ENCODE measurements around the gene AGAP1.

DNA sequence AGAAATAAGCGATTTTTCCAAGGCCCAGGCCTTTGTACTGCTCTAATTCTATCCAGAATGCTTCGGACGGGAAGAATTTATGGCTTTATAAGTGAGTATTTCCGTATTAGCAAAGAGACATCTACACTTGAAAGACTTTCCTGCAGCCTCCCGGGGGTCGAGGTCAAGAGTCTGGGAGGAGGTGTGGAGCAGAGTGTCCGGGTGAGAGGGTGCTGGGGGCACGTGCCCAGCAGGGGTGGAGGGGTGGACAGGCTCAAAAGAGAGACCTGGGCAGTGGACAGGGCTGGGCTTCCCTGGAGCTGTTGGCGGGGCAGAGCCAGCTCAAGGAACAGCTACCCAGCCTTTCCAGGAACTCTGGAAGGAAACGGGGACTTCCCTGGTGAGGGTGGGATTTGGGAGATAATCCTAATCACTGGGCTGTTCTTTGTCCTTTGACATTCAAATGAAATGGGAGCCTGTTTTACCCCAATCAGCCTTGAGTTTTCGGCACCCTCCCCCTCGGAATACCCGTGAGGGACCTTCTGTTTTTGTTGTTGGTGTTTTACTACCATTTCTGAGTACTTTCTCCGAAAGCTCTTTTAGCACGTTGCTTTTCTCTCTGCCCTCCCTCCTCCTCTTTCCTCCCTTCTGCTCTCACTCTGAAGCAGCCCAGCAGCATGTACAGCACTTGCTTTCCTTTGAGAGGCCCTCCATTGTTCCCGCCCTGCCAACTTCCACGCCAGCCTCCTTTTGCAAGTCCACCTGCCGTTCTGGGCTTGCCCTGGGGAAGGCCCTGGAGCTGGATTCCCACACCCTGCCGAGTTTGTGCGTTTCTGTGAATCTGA lies 164.7 kb downstream of the AGAP1 start:
- TF ChIP-seq, protein P1, sequence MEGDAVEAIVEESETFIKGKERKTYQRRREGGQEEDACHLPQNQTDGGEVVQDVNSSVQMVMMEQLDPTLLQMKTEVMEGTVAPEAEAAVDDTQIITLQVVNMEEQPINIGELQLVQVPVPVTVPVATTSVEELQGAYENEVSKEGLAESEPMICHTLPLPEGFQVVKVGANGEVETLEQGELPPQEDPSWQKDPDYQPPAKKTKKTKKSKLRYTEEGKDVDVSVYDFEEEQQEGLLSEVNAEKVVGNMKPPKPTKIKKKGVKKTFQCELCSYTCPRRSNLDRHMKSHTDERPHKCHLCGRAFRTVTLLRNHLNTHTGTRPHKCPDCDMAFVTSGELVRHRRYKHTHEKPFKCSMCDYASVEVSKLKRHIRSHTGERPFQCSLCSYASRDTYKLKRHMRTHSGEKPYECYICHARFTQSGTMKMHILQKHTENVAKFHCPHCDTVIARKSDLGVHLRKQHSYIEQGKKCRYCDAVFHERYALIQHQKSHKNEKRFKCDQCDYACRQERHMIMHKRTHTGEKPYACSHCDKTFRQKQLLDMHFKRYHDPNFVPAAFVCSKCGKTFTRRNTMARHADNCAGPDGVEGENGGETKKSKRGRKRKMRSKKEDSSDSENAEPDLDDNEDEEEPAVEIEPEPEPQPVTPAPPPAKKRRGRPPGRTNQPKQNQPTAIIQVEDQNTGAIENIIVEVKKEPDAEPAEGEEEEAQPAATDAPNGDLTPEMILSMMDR (IDR thresholded peaks at IDR 0.05) = no peak
- no peak for TF ChIP-seq POLR2A (IDR thresholded peaks at IDR 0.05)

All from right lobe of liver (tissue), 4 donors.